NCI-H226 (cell line): ENCODE data around the gene OLFM2.
A peak's percentile ranks its signal among the peaks of the same experiment; 100 is the strongest.
"Not testable (repeated sequence)": the region's sequence is repeated elsewhere in the genome, so short reads cannot be mapped to it uniquely, and the experiment has no call there.

ENCODE experiments used
- DNase-seq: peaks from one replicate; pipeline ENCODE4 v3.0.0-alpha.2; 2015

Gene OLFM2

GRCh38 chr19:9941231-9941630 lies 4.9 kb upstream of the OLFM2 start:
- no peak for DNase-seq

GRCh38 chr19:9940778-9941177 lies 4.5 kb upstream of the OLFM2 start:
- no peak for DNase-seq

- DNase-seq: no peak
Measured at GRCh38 chr19:9939301-9939913, 3.1 kb upstream of the OLFM2 start.

- DNase-seq: no peak
Measured at GRCh38 chr19:9937001-9937411, 691 bp upstream of the OLFM2 start.

GRCh38 chr19:9935506-9936325 lies 599 bp downstream of the OLFM2 start:
- no peak for DNase-seq

GRCh38 chr19:9934132-9934950 lies 2.0 kb downstream of the OLFM2 start:
- peak; percentile 37 for DNase-seq

- no peak for DNase-seq
Measured at GRCh38 chr19:9932835-9933234, 3.5 kb downstream of the OLFM2 start.

GRCh38 chr19:9931629-9932028 lies 4.7 kb downstream of the OLFM2 start:
- no peak for DNase-seq

- no peak for DNase-seq
Measured at GRCh38 chr19:9923440-9923839, 12.9 kb downstream of the OLFM2 start.

- not testable (repeated sequence) for DNase-seq
Measured at GRCh38 chr19:9922782-9923379, 13.4 kb downstream of the OLFM2 start.

GRCh38 chr19:9917321-9917720 lies 19.0 kb downstream of the OLFM2 start:
- DNase-seq: peak; percentile 66

- no peak for DNase-seq
Measured at GRCh38 chr19:9916719-9917118, 19.6 kb downstream of the OLFM2 start.

GRCh38 chr19:9914315-9915207 lies 21.8 kb downstream of the OLFM2 start:
- DNase-seq: peak; percentile 84

GRCh38 chr19:9914001-9914314 lies 22.4 kb downstream of the OLFM2 start:
- DNase-seq: no peak

GRCh38 chr19:9913237-9914000 lies 22.9 kb downstream of the OLFM2 start:
- DNase-seq: peak; percentile 18

GRCh38 chr19:9912551-9913236 lies 23.6 kb downstream of the OLFM2 start:
- no peak for DNase-seq

- DNase-seq: no peak
Measured at GRCh38 chr19:9911524-9912185, 24.7 kb downstream of the OLFM2 start.

- no peak for DNase-seq
Measured at GRCh38 chr19:9910625-9911024, 25.7 kb downstream of the OLFM2 start.

GRCh38 chr19:9909251-9909650 lies 27.1 kb downstream of the OLFM2 start:
- DNase-seq: no peak

GRCh38 chr19:9906475-9907087 lies 29.7 kb downstream of the OLFM2 start:
- no peak for DNase-seq
